Glutamatergic neuron (in vitro differentiated cells): ENCODE measurements around the gene SLC28A3. TPM values are rescaled to one million over a fixed set of nuclear protein-coding genes. Genes with fewer than 3 reads are reported as not detected.

ENCODE experiments used
- DNase-seq: peaks from one replicate; pipeline ENCODE4 v3.0.0; 2022
- H3K27ac Mint-ChIP-seq: one replicate; pipeline ENCODE4 v1.8.0; 2020; ENCODE audit warnings: mild to moderate bottlenecking, mixed read lengths, inconsistent platforms; ENCODE audit not compliant: unreplicated experiment
- H3K27me3 Mint-ChIP-seq: one replicate; pipeline ENCODE4 v1.8.0; 2020; ENCODE audit warnings: mild to moderate bottlenecking, moderate library complexity, mixed read lengths, inconsistent platforms; ENCODE audit not compliant: unreplicated experiment
- H3K36me3 Mint-ChIP-seq: one replicate; pipeline ENCODE4 v1.8.0; 2020; ENCODE audit warnings: mild to moderate bottlenecking, mixed read lengths, inconsistent platforms; ENCODE audit not compliant: unreplicated experiment
- H3K4me1 Mint-ChIP-seq: one replicate; pipeline ENCODE4 v1.8.0; 2020; ENCODE audit warnings: mild to moderate bottlenecking, low read depth, mixed read lengths, inconsistent platforms; ENCODE audit not compliant: unreplicated experiment
- H3K4me3 Mint-ChIP-seq: one replicate; pipeline ENCODE4 v1.8.0; 2020; ENCODE audit warnings: mild to moderate bottlenecking, mixed read lengths, inconsistent platforms; ENCODE audit not compliant: unreplicated experiment
- H3K9me3 Mint-ChIP-seq: one replicate; pipeline ENCODE4 v1.8.0; 2020; ENCODE audit warnings: mild to moderate bottlenecking, moderate library complexity, mixed read lengths, inconsistent platforms; ENCODE audit not compliant: unreplicated experiment
- total RNA-seq: library from RNA; stranded (reverse); fragmentation: NEBNext Ultra II Directional; extraction: Animal tissue kit (Norgen Biotek cat#: 25700); gene quantifications from one replicate; pipeline ENCODE4 v1.2.1, GENCODE V29; 2021; ENCODE audit not compliant: unreplicated experiment
- TF ChIP-seq, protein P1 (sequence below): fragments of 200-600 bp; sonication (generic); IDR thresholded peaks from one replicate; pipeline ENCODE4 v1.5.0; 2021; ENCODE audit not compliant: partially characterized antibody, unreplicated experiment

SLC28A3 gene
- total RNA-seq, 1 donor from 2014 or later, result not detected

DNA sequence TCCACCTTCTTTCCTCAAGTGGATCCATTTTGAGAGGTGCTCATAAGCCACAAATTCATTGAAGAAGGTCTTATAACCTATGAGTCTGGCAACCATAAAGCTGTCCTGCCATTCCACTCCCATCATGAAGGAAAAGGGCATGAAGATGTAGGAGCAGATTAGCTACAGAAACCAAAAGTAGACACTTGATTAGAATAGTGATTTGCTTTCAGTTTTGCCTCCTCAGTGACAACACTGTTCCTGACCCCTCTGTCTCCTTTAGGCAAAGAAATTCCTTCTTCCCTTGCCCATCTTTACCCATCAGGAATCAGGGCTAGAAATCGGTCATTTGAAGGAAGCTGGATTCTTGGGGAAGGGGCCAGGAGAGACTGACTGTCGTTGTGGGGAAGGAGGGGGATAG lies 55.2 kb downstream of the SLC28A3 start:
- H3K36me3 Mint-ChIP-seq, result no peaks in the 10 kb centered on the region
- no peak for DNase-seq
- no peak overlapping the region for H3K4me3 Mint-ChIP-seq
- no peak overlapping the region for H3K27ac Mint-ChIP-seq
- no peaks in the 10 kb centered on the region for H3K4me1 Mint-ChIP-seq
- no peaks in the 10 kb centered on the region for H3K27me3 Mint-ChIP-seq
- TF ChIP-seq, protein P1, sequence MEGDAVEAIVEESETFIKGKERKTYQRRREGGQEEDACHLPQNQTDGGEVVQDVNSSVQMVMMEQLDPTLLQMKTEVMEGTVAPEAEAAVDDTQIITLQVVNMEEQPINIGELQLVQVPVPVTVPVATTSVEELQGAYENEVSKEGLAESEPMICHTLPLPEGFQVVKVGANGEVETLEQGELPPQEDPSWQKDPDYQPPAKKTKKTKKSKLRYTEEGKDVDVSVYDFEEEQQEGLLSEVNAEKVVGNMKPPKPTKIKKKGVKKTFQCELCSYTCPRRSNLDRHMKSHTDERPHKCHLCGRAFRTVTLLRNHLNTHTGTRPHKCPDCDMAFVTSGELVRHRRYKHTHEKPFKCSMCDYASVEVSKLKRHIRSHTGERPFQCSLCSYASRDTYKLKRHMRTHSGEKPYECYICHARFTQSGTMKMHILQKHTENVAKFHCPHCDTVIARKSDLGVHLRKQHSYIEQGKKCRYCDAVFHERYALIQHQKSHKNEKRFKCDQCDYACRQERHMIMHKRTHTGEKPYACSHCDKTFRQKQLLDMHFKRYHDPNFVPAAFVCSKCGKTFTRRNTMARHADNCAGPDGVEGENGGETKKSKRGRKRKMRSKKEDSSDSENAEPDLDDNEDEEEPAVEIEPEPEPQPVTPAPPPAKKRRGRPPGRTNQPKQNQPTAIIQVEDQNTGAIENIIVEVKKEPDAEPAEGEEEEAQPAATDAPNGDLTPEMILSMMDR, result no peak
- peaks cover 2% of the 10 kb centered on the region for H3K9me3 Mint-ChIP-seq

DNA sequence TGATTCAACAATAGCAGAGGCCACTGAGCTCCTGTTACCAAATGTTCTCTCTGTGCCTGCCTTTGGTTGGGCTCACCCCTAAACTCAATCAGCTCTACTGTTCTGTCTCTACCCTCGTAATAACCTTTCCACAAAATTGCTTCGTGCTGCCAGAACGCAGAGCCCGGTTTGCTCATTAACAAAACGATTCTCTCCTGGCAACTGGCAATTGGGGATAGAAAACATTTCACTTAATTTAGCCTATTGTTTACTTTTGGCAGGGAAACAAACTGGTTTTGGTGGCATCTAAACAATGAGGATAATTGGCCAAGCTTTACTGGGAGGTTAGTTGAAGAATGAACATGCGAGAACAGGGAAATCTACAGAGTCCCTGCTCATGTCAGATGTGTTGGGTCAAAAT lies 56.6 kb downstream of the SLC28A3 start:
- no peak for DNase-seq
- Mint-ChIP-seq H3K36me3 (no peaks in the 10 kb centered on the region), H3K9me3 (peaks cover 2% of the 10 kb centered on the region), H3K4me1 (peaks cover 3% of the 10 kb centered on the region), H3K27me3 (no peaks in the 10 kb centered on the region), H3K27ac (no peak overlapping the region), H3K4me3 (no peak overlapping the region)
- TF ChIP-seq, protein P1, result no peak

DNA sequence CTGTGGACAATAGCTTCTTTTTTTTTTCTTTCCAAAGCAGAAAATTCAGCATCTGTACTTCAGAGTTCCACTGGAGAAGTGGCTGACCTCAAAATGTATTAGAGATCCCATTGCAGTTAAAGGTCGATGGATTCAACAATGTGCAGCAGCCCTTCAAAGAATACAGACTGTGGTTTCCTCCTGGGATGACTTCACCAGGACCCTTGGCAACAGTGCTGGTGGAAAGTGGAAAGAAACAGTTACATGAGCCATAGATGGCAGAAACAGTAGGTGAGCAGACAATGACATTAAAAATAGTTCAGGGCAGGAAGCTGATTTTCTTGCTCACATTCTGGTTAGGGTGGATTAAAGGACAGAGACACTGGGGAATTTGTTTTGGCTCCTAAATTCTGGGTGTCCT lies 62.4 kb downstream of the SLC28A3 start:
- TF ChIP-seq, protein P1, result no peak
- Mint-ChIP-seq H3K27me3 (peaks cover 2% of the 10 kb centered on the region), H3K27ac (no peak overlapping the region), H3K9me3 (peaks cover 3% of the 10 kb centered on the region), H3K36me3 (no peaks in the 10 kb centered on the region), H3K4me3 (no peak overlapping the region), H3K4me1 (peaks cover 9% of the 10 kb centered on the region)
- no peak for DNase-seq

DNA sequence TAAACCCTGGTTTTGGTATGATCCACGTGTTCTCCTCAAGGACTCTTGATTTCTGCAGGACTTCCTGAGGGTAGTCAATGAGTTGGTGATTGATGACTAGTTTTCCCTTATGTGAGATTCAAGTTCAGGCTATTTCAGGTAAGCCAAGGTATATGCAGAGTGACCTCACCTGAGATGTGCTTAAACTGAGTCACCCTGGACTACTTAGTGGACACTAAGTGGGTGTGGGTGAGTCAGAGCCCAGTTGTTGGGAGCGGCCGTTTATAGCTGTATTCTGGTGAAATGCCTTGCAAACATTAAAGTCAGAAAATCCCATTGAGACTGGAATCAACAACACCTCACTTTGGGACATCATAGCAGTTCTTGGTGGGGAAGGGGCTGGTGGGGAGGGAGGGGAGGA lies 62.9 kb downstream of the SLC28A3 start:
- Mint-ChIP-seq H3K4me1 (peaks cover 9% of the 10 kb centered on the region), H3K9me3 (peaks cover 3% of the 10 kb centered on the region), H3K27ac (no peak overlapping the region), H3K36me3 (no peaks in the 10 kb centered on the region), H3K27me3 (peaks cover 2% of the 10 kb centered on the region), H3K4me3 (no peak overlapping the region)
- TF ChIP-seq, protein P1, result no peak
- DNase-seq, result no peak

- Mint-ChIP-seq H3K36me3 (no peaks in the 10 kb centered on the region), H3K9me3 (peaks cover 3% of the 10 kb centered on the region), H3K4me3 (no peak overlapping the region), H3K27me3 (peaks cover 2% of the 10 kb centered on the region), H3K4me1 (peaks cover 12% of the 10 kb centered on the region), H3K27ac (no peak overlapping the region)
- TF ChIP-seq, protein P1, result no peak
- no peak for DNase-seq
Measured at GRCh38 chr9:84276741-84277140, 63.8 kb downstream of the SLC28A3 start.
